K562 (cell line): ENCODE data around the gene SHMT1. TPM values are rescaled to one million over a fixed set of nuclear protein-coding genes. Genes with fewer than 3 reads are reported as not detected.
A peak's percentile ranks its signal among the peaks of the same experiment; 100 is the strongest.

Experiments used
- ATAC-seq: fragments of 200-7000 bp; cut with Tn5 transposase; 3 replicates; pipeline ENCODE4 v1.9.1; 2020; ENCODE audit warnings: moderate library complexity
- BruUV-seq: library from RNA; stranded (reverse); fragments of 400-500 nt; replicated peaks from 2 replicates; lab custom pipeline; 2021; lab: Mats Ljungman, UMichigan
- CTCF ChIA-PET: fragments of 300-600 bp; formaldehyde crosslinking; extraction: SDS; loops from one replicate; lab custom pipeline; 2021; ENCODE audit warnings: low intra/inter-chr PET ratio; lab: Yijun Ruan, JAX
- POLR2A ChIA-PET: fragments of 300-600, 350-650 bp; sonication (Branson Sonifier 250); formaldehyde crosslinking; extraction: SDS; loops from one replicate; lab custom pipeline; 2021; ENCODE audit warnings: antibody characterized with exemption, inconsistent platforms; lab: Yijun Ruan, JAX
- DNase-seq, 4 experiments: peaks; one replicate each; pipeline versions ENCODE4 v3.0.0 to v3.0.0-alpha.2; 2011 to 2018; ENCODE audit warnings: low spot score in 3 of 4, mixed read lengths in 3 of 4; ENCODE audit errors: extremely low read depth in 1 of 4
- FAIRE-seq: peaks from 2 replicates; lab custom pipeline; 2011; peaks lifted over from hg19 to GRCh38; lab: Jason Lieb, UNC
- H2AFZ ChIP-seq: 2 replicates; pipeline ENCODE4 v1.6.0; 2011; ENCODE audit warnings: low read depth, low read length, control low read depth, inconsistent platforms
- H3K27ac ChIP-seq: fragments of 200-600 bp; 3 replicates; pipeline ENCODE4 v1.8.0; 2011; ENCODE audit warnings: low read depth, mild to moderate bottlenecking, control low read depth, inconsistent platforms, low read length, moderate library complexity, mixed read lengths; ENCODE audit errors: extremely low read depth
- H3K27me3 ChIP-seq, 2 experiments: fragments of 300-600 bp in 1 of 2; 2 replicates in 1 of 2; 3 replicates in 1 of 2; pipeline versions ENCODE4 v1.6.0 to v1.8.0; 2011; ENCODE audit warnings: inconsistent platforms in 2 of 2, low read length in 2 of 2, mild to moderate bottlenecking in 1 of 2, mixed read lengths in 1 of 2, moderate library complexity in 1 of 2; ENCODE audit not compliant: control insufficient read depth in 2 of 2, insufficient read depth in 2 of 2
- H3K36me3 ChIP-seq: fragments of 300-600 bp; 3 replicates; pipeline ENCODE4 v1.8.0; 2011; ENCODE audit warnings: mild to moderate bottlenecking, low read length, inconsistent platforms; ENCODE audit not compliant: control insufficient read depth, insufficient read depth
- H3K4me1 ChIP-seq, 2 experiments: fragments of 200-600 bp in 1 of 2; replicated peaks in 1 of 2; 2 replicates in 1 of 2; 3 replicates in 1 of 2; pipeline versions ENCODE4 v1.5.1 to v1.8.0; 2011; ENCODE audit warnings: inconsistent platforms in 2 of 2, low read length in 2 of 2, mild to moderate bottlenecking in 1 of 2, mixed read lengths in 1 of 2, moderate library complexity in 1 of 2; ENCODE audit not compliant: control insufficient read depth in 2 of 2, insufficient read depth in 2 of 2
- H3K4me2 ChIP-seq: 2 replicates; pipeline ENCODE4 v1.6.1; 2011; ENCODE audit warnings: low read length, control low read depth, inconsistent platforms, mixed read lengths; ENCODE audit not compliant: insufficient read depth
- H3K4me3 ChIP-seq: fragments of 200-600 bp; sonication (generic), shearing (Covaris generic); 2 replicates; pipeline ENCODE4 v1.5.1; 2016; ENCODE audit warnings: control low read depth, inconsistent platforms
- H3K79me2 ChIP-seq: fragments of 200-600 bp; 3 replicates; pipeline ENCODE4 v1.8.0; 2011; ENCODE audit warnings: low read length, inconsistent platforms; ENCODE audit not compliant: control insufficient read depth, insufficient read depth
- H3K9ac ChIP-seq, 2 experiments: 2 replicates each; pipeline versions ENCODE4 v1.6.0 to v1.6.1; 2011; ENCODE audit warnings: low read depth in 2 of 2, low read length in 2 of 2, control low read depth in 1 of 2, inconsistent platforms in 1 of 2, mild to moderate bottlenecking in 1 of 2, mixed read lengths in 1 of 2; ENCODE audit not compliant: insufficient read depth in 1 of 2
- H3K9me1 ChIP-seq: one replicate; pipeline ENCODE4 v1.6.0; 2011; ENCODE audit warnings: inconsistent platforms, mild to moderate bottlenecking, low read length, moderate library complexity; ENCODE audit not compliant: control insufficient read depth, insufficient read depth
- H3K9me3 ChIP-seq: replicated peaks from 2 replicates; pipeline ENCODE4 v1.5.1; 2011; ENCODE audit warnings: low read depth, low read length, inconsistent platforms; ENCODE audit not compliant: control insufficient read depth, insufficient read depth
- H4K20me1 ChIP-seq: replicated peaks from 2 replicates; pipeline ENCODE4 v1.6.1; 2011; ENCODE audit warnings: low read length, inconsistent platforms, mixed read lengths; ENCODE audit not compliant: control insufficient read depth, insufficient read depth
- NR4A1 ChIP-seq, 2 experiments: fragments of 250-450 bp in 1 of 2; fragments of 450-650 bp in 1 of 2; sonication (Bioruptor Pico) in 1 of 2; IDR thresholded peaks; 2 replicates each; pipeline versions ENCODE4 v1.4.0 to v1.6.1; 2016 to 2020; ENCODE audit warnings: mild to moderate bottlenecking in 2 of 2, missing compliant biosample characterization in 1 of 2, missing genetic modification characterization in 1 of 2, moderate library complexity in 1 of 2
- PRMT5 ChIP-seq: sonication (generic); formaldehyde crosslinking; IDR thresholded peaks from 2 replicates; pipeline ENCODE4 v1.5.0; 2020; ENCODE audit warnings: missing genetic modification reagents
- XRCC5 ChIP-seq: fragments of 200-400 bp; formaldehyde crosslinking; IDR thresholded peaks from 2 replicates; pipeline ENCODE4 v1.6.1; 2017; ENCODE audit warnings: low read depth, mild to moderate bottlenecking, low read length
- ZFP36 ChIP-seq: fragments of 150-350 bp; IDR thresholded peaks from 2 replicates; pipeline ENCODE4 v1.6.1; 2018; ENCODE audit warnings: low read length, low read depth; ENCODE audit not compliant: partially characterized antibody
- ZNF445 ChIP-seq: fragments of 250-450 bp; sonication (Bioruptor Pico); IDR thresholded peaks from 2 replicates; pipeline ENCODE4 v1.4.0; 2020; ENCODE audit warnings: low read depth, mild to moderate bottlenecking, moderate library complexity
- ZNF561 ChIP-seq: fragments of 450-650 bp; formaldehyde crosslinking; conservative IDR thresholded peaks from 2 replicates; pipeline ENCODE4 v1.4.0; 2020; ENCODE audit warnings: mild to moderate bottlenecking, moderate library complexity
- WGBS: fragments of 100-300 bp; shearing (Covaris generic); methylation state at CpG from one replicate; pipeline ENCODE4 v1.1.6; 2016; ENCODE audit warnings: low coverage, mixed read lengths; ENCODE audit not compliant: insufficient coverage; ENCODE audit errors: missing lambda C conversion rate; 5-methylcytosine and 5-hydroxymethylcytosine counted together
- in situ Hi-C: fragments of 300-500 bp; cut with MboI; formaldehyde crosslinking; loops from 4 replicates; pipeline ENCODE4 v1.15.0; 2018; ENCODE audit warnings: inconsistent platforms, mixed read lengths
- intact Hi-C: fragments of 100-400 bp; cut with micrococcal nuclease; formaldehyde crosslinking; loops from 2 replicates; pipeline ENCODE4 v1.14.2; 2022
- polyA plus RNA-seq, 8 experiments: library from polyadenylated mRNA; depleted of rRNA in 4 of 8; stranded (reverse) in 5 of 8; unstranded in 3 of 8; fragments of >200 nt; fragmentation: Nextera tagmentation in 2 of 8; fragmentation: Illumina TruSeq in 1 of 8; extraction: Ambion mirVana in 2 of 8; extraction: Trizol in 1 of 8; gene quantifications; 2 replicates each; pipeline versions ENCODE4 v1.2.1 to v1.2.3, GENCODE V29; 2011 to 2014; ENCODE audit warnings: inconsistent platforms in 1 of 8, missing spikeins in 1 of 8
- total RNA-seq, 7 experiments: library from RNA; depleted of rRNA in 6 of 7; stranded (reverse); fragments of >200 nt in 6 of 7; fragmentation: Illumina TruSeq in 2 of 7; extraction: Trizol in 2 of 7; gene quantifications; 2 replicates each; pipeline versions ENCODE4 v1.2.1 to v1.2.3, GENCODE V29; 2011 to 2021; ENCODE audit warnings: low replicate concordance in 1 of 7
- TF ChIP-seq, protein P1 (sequence below): fragments of 450-650 bp; formaldehyde crosslinking; IDR thresholded peaks from 2 replicates; pipeline ENCODE4 v1.4.0; 2020; ENCODE audit warnings: mild to moderate bottlenecking, moderate library complexity
- TF ChIP-seq, protein P2 (sequence below): fragments of 150-350 bp; IDR thresholded peaks from 2 replicates; pipeline ENCODE4 v1.6.1; 2014; ENCODE audit warnings: low read depth, mild to moderate bottlenecking, low read length, borderline replicate concordance
- TF ChIP-seq, protein P3 (sequence below): fragments of 250-450 bp; sonication (Bioruptor Pico); IDR thresholded peaks from 2 replicates; pipeline ENCODE4 v1.8.0; 2022; ENCODE audit warnings: moderate library complexity, mild to moderate bottlenecking, inconsistent platforms

The SHMT1 gene
- total and polyA plus RNA-seq, 9 of the 15 experiments (the other 6 are each of a cell fraction or from before 2014, with no cell fraction given) = 3.3 to 31.2 (median 23.3) TPM

DNA sequence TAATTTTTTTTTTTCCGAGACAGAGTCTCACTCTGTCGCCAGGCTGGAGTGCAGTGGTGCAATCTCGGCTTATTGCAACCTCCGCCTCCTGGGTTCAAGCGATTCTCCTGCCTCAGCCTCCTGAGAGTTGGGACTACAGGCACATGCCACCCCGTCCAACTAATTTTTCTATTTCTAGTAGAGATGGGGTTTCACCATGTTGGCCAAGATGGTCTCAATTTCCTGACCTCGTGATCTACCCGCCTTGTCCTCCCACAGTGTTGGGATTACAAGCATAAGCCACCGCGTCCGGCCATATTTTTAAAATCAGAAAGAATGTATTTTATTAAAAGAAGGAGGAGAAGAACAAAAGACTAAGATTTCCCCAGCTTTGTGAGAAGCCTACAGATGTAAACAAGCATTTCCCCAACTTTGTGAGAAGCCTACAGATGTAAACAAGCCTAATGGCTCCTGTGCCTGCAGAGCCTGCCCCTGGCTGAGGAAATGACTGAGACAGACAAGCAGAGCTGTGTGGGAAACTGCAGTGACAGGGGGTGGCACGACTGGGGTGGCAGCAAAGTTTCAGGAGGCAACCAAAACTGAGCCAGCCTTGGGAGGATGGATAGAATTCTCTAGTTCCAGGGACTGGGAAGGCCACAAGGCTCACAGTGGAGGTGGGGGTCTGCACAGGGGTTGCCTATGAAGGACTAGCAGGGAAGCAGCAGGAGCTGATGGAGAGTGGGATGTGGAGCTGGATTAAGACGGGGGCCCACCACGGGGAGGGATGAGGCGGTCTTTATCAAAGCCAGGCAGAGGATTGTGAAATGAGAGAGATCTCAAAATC lies 71.4 kb downstream of the SHMT1 start (continued):
- TF ChIP-seq, protein P1, sequence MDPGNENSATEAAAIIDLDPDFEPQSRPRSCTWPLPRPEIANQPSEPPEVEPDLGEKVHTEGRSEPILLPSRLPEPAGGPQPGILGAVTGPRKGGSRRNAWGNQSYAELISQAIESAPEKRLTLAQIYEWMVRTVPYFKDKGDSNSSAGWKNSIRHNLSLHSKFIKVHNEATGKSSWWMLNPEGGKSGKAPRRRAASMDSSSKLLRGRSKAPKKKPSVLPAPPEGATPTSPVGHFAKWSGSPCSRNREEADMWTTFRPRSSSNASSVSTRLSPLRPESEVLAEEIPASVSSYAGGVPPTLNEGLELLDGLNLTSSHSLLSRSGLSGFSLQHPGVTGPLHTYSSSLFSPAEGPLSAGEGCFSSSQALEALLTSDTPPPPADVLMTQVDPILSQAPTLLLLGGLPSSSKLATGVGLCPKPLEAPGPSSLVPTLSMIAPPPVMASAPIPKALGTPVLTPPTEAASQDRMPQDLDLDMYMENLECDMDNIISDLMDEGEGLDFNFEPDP (CRISPR knock-in tag) = no peak
- TF ChIP-seq, protein P2, sequence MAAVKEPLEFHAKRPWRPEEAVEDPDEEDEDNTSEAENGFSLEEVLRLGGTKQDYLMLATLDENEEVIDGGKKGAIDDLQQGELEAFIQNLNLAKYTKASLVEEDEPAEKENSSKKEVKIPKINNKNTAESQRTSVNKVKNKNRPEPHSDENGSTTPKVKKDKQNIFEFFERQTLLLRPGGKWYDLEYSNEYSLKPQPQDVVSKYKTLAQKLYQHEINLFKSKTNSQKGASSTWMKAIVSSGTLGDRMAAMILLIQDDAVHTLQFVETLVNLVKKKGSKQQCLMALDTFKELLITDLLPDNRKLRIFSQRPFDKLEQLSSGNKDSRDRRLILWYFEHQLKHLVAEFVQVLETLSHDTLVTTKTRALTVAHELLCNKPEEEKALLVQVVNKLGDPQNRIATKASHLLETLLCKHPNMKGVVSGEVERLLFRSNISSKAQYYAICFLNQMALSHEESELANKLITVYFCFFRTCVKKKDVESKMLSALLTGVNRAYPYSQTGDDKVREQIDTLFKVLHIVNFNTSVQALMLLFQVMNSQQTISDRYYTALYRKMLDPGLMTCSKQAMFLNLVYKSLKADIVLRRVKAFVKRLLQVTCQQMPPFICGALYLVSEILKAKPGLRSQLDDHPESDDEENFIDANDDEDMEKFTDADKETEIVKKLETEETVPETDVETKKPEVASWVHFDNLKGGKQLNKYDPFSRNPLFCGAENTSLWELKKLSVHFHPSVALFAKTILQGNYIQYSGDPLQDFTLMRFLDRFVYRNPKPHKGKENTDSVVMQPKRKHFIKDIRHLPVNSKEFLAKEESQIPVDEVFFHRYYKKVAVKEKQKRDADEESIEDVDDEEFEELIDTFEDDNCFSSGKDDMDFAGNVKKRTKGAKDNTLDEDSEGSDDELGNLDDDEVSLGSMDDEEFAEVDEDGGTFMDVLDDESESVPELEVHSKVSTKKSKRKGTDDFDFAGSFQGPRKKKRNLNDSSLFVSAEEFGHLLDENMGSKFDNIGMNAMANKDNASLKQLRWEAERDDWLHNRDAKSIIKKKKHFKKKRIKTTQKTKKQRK = no peak
- no peak for TF ChIP-seq PRMT5 (CRISPR knock-in tag)

DNA sequence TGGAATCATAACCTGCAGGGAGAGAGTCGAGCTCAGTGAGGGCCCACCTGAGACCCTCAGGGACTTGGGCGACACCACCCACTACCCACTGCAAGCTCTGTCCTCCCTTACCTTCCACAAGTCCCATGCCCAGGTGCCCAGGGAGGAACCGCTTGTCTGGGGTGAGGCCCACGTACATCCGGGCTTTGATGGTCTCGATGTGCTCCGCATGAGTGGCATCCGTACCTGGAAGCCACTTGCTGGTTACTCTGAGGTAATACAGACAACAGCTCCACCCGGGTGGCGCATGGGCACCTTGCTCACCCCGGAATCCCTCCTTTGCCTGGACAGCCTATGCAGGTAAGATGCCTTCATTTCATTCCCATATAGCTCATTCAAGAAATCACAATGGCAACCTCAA lies 78.1 kb downstream of the SHMT1 start:
- ATAC-seq = no peak
- Histone ChIP-seq H3K79me2 (no peaks in the 10 kb centered on the region), H3K4me1 (no peaks in the 10 kb centered on the region), H3K27me3 (no peaks in the 10 kb centered on the region), H4K20me1 (no peaks in the 10 kb centered on the region; the same call in 1 of the 2 replicates), H3K9ac (peak overlapping the region in 1 of 2 experiments; percentile 31; a peak in 1 of 4 replicates), H3K4me3 (no peak overlapping the region), H2AFZ (no peak overlapping the region), H3K4me2 (no peak overlapping the region), H3K9me3 (no peaks in the 10 kb centered on the region), H3K36me3 (peaks cover 78% of the 10 kb centered on the region), H3K9me1 (no peaks in the 10 kb centered on the region), H3K27ac (no peak overlapping the region)
- FAIRE-seq = no peak
- in situ Hi-C loops (no loop called here), intact Hi-C loops (no loop called here)
- POLR2A ChIA-PET = interaction anchor here (0.6 kb wide), 1 partner anchor 28 kb away, joined by 4 read pairs; no protein-coding TSS in a partner anchor
- 94% methylated on average over 10 of the region's 11 CpGs for WGBS
- DNase-seq = no peak
- BruUV-seq = no TSS peak
- CTCF ChIA-PET = no interaction called here
- TF ChIP-seq NR4A1 (CRISPR knock-in tag; IDR thresholded peaks at IDR 0.05) = no peak
- no peak for TF ChIP-seq NR4A1 (tag; IDR thresholded peaks at IDR 0.05)
- TF ChIP-seq, protein P3, sequence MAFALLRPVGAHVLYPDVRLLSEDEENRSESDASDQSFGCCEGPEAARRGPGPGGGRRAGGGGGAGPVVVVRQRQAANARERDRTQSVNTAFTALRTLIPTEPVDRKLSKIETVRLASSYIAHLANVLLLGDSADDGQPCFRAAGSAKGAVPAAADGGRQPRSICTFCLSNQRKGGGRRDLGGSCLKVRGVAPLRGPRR (CRISPR knock-in tag) = no peak
- TF ChIP-seq ZNF445 (CRISPR knock-in tag) = no peak
- TF ChIP-seq XRCC5 = no peak
- TF ChIP-seq ZFP36 = no peak
- TF ChIP-seq ZNF561 = no peak
